Tibial artery (tissue), 4 donors: ENCODE data around the gene SPAG9.

Source experiments
- DNase-seq, 2 donors: peaks; one replicate each; pipeline ENCODE4 v3.0.0-alpha.2; 2019
- H3K27ac ChIP-seq, 2 donors: fragments of 200-600 bp; sonication (generic) in 1 of 2; 1 replicate in 1 of 2; 2 replicates in 1 of 2; pipeline ENCODE4 v1.5.1; 2018 to 2019; ENCODE audit warnings: mild to moderate bottlenecking in 1 of 2
- H3K27me3 ChIP-seq, 2 donors: fragments of 200-600 bp; sonication (generic) in 1 of 2; one replicate each; pipeline versions ENCODE4 v1.5.1 to v1.6.0; 2016 to 2019
- H3K36me3 ChIP-seq, 3 donors: fragments of 200-600 bp; sonication (generic) in 2 of 3; one replicate each; pipeline ENCODE4 v1.5.1; 2016 to 2019; ENCODE audit warnings: mild to moderate bottlenecking in 2 of 3
- H3K4me1 ChIP-seq, 4 donors: fragments of 200-600 bp; sonication (generic) in 2 of 4; 1 replicate in 3 of 4; 2 replicates in 1 of 4; pipeline ENCODE4 v1.5.1; 2016 to 2019
- H3K4me3 ChIP-seq, 2 donors: fragments of 200-600 bp; sonication (generic) in 1 of 2; 1 replicate in 1 of 2; 2 replicates in 1 of 2; pipeline ENCODE4 v1.5.1; 2018 to 2019; ENCODE audit warnings: mild to moderate bottlenecking in 2 of 2
- H3K9me3 ChIP-seq, 3 donors: fragments of 200-600 bp; sonication (generic) in 1 of 3; one replicate each; pipeline ENCODE4 v1.5.1; 2016 to 2019
- intact Hi-C: fragments of 100-400 bp; cut with DNase I; formaldehyde crosslinking; loops from one replicate; pipeline ENCODE4 v1.15.0; 2023; ENCODE audit warnings: low total_unique reads
- TF ChIP-seq, protein P1 (sequence below), 2 experiments: fragments of 200-600 bp in 1 of 2; fragments of 450-650 bp in 1 of 2; IDR thresholded peaks; one replicate each; pipeline ENCODE4 v1.5.1; 2017 to 2019; ENCODE audit warnings: antibody characterized with exemption in 2 of 2, mild to moderate bottlenecking in 1 of 2, moderate library complexity in 1 of 2

The SPAG9 gene

DNA sequence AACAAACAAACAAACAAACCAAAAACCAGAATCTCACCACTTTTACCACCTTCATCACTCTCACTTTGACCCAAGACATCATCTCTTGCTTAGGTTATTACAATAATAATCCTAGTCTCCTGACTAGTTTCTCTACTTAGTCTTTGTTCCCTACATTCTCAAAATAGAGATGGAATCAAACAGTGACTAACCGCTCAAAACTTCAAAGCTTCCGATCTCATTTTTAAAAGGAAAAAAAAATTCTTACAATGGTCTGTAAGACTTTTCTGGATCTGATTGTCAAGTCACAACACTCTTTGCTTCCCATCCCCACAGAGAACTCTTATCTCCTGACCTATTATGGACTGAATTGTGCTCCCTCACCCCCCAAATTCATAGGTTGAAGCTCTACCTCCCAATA is 60.9 kb downstream of the SPAG9 start:
- H3K27ac ChIP-seq = no peak overlapping the region
- no peak for DNase-seq
- no peak overlapping the region for H3K4me3 ChIP-seq
- TF ChIP-seq, protein P1, sequence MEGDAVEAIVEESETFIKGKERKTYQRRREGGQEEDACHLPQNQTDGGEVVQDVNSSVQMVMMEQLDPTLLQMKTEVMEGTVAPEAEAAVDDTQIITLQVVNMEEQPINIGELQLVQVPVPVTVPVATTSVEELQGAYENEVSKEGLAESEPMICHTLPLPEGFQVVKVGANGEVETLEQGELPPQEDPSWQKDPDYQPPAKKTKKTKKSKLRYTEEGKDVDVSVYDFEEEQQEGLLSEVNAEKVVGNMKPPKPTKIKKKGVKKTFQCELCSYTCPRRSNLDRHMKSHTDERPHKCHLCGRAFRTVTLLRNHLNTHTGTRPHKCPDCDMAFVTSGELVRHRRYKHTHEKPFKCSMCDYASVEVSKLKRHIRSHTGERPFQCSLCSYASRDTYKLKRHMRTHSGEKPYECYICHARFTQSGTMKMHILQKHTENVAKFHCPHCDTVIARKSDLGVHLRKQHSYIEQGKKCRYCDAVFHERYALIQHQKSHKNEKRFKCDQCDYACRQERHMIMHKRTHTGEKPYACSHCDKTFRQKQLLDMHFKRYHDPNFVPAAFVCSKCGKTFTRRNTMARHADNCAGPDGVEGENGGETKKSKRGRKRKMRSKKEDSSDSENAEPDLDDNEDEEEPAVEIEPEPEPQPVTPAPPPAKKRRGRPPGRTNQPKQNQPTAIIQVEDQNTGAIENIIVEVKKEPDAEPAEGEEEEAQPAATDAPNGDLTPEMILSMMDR (IDR thresholded peaks at IDR 0.05) = no peak
- intact Hi-C loops = loop anchor here (10.0 kb wide), 1 partner anchor 215 kb away; no protein-coding TSS in a partner anchor
- no peaks in the 10 kb centered on the region for H3K36me3 ChIP-seq
- H3K27me3 ChIP-seq = no peaks in the 10 kb centered on the region
- no peaks in the 10 kb centered on the region for H3K9me3 ChIP-seq
- peaks cover 0 to 31% (median 18%) of the 10 kb centered on the region in 4 donors for H3K4me1 ChIP-seq

DNA sequence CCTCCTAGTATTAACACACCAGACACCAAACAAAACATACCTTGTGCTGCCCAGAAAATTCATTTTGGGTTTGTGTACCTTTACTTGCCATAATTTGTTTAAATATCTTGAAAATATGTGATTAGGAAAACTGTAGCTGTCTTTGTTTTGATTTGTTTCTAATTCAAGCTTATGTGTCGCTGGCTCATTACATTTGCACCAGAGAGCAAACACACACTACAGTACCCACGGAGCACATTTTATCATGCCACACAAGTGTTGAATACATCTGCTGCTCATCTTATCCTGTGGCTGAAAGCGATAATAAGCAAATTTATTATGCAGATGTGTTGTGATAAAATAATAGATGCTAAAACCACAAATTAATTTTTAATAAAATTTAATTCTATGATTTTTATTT is 63.1 kb downstream of the SPAG9 start:
- no peaks in the 10 kb centered on the region for H3K27me3 ChIP-seq
- TF ChIP-seq, protein P1 (IDR thresholded peaks at IDR 0.05) = no peak
- no peaks in the 10 kb centered on the region for H3K9me3 ChIP-seq
- no peak overlapping the region for H3K4me3 ChIP-seq
- H3K27ac ChIP-seq = peak overlapping the region; percentile 45 to 51
- no peaks in the 10 kb centered on the region for H3K36me3 ChIP-seq
- intact Hi-C loops = loop anchor here (10.0 kb wide), 1 partner anchor 213 kb away; no protein-coding TSS in a partner anchor
- H3K4me1 ChIP-seq = peaks cover 0 to 31% (median 18%) of the 10 kb centered on the region in 4 donors
- no peak for DNase-seq

DNA sequence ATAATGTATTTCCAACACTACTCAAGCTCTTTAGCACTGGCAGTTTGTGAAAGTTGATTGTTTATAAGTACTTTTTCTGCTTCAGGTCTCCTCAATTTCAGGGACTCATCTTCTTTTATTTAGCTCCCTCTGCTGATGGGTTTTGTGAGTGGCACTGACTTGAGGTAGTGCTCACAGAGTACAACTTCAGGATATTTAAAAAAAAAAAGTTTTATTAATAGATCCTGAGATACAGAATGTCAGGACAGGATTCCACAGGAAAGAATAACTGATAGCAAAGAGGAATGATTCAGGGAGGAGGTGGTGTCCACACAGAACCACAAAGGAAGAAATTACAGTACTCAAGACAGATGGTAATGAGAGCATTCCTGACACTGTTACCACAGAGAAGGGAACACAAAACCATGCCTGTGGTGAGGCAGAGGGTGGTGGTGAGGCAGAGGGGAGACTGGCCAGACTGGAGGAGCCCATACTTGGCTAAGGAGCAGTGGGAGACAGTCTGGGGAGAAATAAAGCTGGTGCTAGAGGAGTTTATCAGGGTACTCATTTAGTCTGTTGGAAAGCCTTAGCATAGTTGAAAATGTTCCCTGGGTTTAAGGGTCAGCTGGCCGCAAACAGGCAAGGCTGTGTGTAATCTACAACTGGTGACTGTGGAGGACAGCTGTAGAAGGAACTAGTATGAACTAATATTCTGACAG is 63.7 kb downstream of the SPAG9 start:
- no peaks in the 10 kb centered on the region for H3K27me3 ChIP-seq
- peak overlapping the region; percentile 45 to 51 for H3K27ac ChIP-seq
- H3K9me3 ChIP-seq = no peaks in the 10 kb centered on the region
- no peak overlapping the region for H3K4me3 ChIP-seq
- intact Hi-C loops = loop anchor here (10.0 kb wide), 1 partner anchor 212 kb away; no protein-coding TSS in a partner anchor
- no peaks in the 10 kb centered on the region for H3K36me3 ChIP-seq
- H3K4me1 ChIP-seq = peaks cover 0 to 31% (median 18%) of the 10 kb centered on the region in 4 donors
- TF ChIP-seq, protein P1 (IDR thresholded peaks at IDR 0.05) = peak; percentile 37 to 45
- no peak for DNase-seq

DNA sequence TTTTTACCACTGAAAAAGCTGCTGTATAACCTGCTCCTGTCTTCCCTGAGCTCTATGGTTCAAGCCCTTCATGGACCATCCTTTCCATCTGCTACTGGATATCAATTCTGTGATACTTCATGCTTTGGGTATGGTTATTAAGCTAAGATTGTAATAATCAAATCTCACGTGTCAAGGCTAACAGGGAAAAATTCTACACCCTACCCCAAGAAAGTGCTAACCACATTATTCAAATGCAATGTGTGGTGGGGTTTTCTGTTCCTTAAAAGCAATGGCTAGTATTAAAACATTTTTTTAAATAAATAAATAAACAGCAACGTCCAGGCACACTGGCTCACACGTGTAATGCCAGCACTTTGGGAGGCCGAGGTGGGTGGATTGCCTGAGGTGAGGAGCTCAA is 65.9 kb downstream of the SPAG9 start:
- Histone ChIP-seq H3K4me3 (no peak overlapping the region), H3K27me3 (no peaks in the 10 kb centered on the region), H3K36me3 (no peaks in the 10 kb centered on the region), H3K9me3 (no peaks in the 10 kb centered on the region), H3K4me1 (peaks cover 0 to 27% (median 18%) of the 10 kb centered on the region in 4 donors), H3K27ac (no peak overlapping the region)
- no peak for DNase-seq
- intact Hi-C loops = loop anchor here (10.0 kb wide), 1 partner anchor 210 kb away; no protein-coding TSS in a partner anchor
- TF ChIP-seq, protein P1 (IDR thresholded peaks at IDR 0.05) = no peak

DNA sequence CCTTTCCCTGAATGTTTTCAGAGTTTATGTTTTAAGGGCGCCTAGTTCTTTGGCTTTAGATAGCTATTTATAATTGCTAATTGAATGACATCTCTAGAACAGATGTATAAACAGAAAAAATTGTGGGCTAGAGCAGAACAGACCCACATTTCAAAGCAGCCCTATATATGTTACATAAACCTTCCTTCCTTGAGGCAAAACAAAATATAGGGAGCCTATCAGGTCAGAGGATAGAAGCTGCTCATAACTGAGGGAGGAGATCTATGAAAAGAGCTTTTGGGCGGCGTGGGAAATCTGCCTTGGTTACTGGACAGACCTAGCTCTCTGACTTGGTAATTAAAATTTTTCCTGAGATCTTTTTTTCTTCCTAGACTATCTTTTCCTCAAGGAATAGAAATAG is 68.4 kb downstream of the SPAG9 start:
- Histone ChIP-seq H3K9me3 (no peaks in the 10 kb centered on the region), H3K27ac (no peak overlapping the region), H3K4me1 (peaks cover 0 to 34% (median 12%) of the 10 kb centered on the region in 4 donors), H3K36me3 (no peaks in the 10 kb centered on the region), H3K27me3 (no peaks in the 10 kb centered on the region), H3K4me3 (no peak overlapping the region)
- TF ChIP-seq, protein P1 (IDR thresholded peaks at IDR 0.05) = no peak
- DNase-seq = no peak
- intact Hi-C loops = loop anchor here (10.0 kb wide), 1 partner anchor 207 kb away; no protein-coding TSS in a partner anchor
